GM13976 (cell line): Measurements from ENCODE around the gene CDH10.

Source experiments
- DNase-seq: peaks from one replicate; pipeline ENCODE4 v3.0.0; 2012; ENCODE audit warnings: low spot score
- in situ Hi-C: fragments of 300-500 bp; cut with MboI; formaldehyde crosslinking; loops from one replicate; pipeline ENCODE4 v1.12.0; 2022; ENCODE audit warnings: low sequenced_read_pairs, mixed read lengths, inconsistent platforms; ENCODE audit not compliant: unreplicated experiment
- TF ChIP-seq, protein P1 (sequence below): IDR thresholded peaks from 2 replicates; pipeline ENCODE4 v1.5.1; 2012; ENCODE audit warnings: borderline replicate concordance, mild to moderate bottlenecking; ENCODE audit not compliant: insufficient read depth; ENCODE audit errors: extremely low read depth, missing control alignments, control extremely low read depth

The CDH10 gene

DNA sequence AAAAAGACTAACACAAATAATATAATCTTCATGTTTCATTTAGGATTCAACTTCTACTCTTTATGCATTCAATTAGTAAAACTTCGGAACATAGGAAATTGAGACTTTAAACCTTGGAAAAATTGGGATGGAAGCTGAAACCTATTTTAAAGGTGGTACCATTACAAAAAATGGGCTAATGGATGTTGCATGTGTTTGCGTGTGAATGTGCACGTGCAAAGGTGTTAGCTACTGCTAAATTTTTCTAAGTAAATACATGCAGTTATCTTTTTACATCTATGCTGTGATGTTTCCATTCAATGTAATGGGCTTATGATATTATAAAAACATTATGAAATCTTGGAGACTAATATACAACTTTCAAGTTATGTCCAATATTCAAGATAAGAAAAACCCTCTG, 134.8 kb downstream of the CDH10 start:
- DNase-seq, result no peak
- TF ChIP-seq, protein P1, sequence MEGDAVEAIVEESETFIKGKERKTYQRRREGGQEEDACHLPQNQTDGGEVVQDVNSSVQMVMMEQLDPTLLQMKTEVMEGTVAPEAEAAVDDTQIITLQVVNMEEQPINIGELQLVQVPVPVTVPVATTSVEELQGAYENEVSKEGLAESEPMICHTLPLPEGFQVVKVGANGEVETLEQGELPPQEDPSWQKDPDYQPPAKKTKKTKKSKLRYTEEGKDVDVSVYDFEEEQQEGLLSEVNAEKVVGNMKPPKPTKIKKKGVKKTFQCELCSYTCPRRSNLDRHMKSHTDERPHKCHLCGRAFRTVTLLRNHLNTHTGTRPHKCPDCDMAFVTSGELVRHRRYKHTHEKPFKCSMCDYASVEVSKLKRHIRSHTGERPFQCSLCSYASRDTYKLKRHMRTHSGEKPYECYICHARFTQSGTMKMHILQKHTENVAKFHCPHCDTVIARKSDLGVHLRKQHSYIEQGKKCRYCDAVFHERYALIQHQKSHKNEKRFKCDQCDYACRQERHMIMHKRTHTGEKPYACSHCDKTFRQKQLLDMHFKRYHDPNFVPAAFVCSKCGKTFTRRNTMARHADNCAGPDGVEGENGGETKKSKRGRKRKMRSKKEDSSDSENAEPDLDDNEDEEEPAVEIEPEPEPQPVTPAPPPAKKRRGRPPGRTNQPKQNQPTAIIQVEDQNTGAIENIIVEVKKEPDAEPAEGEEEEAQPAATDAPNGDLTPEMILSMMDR, result no peak
- in situ Hi-C loops, result no loop called here

DNA sequence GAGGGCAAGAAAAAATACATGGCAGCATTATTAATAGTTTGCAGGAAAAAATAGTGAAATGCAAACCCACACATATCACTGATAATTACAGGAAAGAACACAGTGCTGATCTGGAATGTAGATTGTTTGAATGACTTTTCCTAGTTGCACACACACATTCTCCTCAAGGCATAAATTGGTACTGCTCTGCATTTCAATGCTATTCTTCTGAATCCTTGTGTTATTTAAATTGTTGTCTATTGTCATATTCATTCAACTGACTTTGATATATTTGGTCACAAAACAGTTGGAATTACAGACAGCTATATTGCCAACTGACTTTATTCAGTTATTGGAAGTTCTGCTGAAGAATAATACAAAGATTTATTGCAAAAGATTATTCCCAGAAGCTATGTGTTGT, 139.5 kb downstream of the CDH10 start:
- in situ Hi-C loops, result no loop called here
- TF ChIP-seq, protein P1, result no peak
- DNase-seq, result no peak

DNA sequence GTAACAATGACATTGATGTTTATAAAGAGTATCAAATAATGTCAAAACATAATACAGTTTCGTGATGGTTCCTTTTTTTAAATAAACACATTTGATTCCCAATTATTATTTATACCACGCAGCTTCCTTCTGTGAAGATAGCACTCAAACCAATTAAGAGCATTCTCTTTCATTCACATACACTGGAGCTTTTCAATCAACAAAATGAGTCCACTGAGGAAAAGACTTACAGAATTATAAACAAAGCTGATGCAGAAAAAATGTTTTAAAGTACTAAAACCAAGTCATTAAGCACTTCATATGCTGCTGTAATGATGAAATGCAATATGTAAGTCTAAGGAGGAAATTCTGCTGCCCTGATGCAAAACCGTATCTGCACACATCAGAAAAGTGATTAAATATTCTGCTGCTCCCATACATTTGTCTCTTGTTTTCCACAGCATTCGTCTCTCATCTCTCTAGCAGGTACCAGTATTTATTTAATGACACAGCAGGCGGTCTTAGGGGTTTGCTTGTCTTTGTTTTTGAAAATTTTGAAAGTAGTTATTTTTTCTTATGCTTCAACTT, 147.1 kb downstream of the CDH10 start:
- in situ Hi-C loops, result no loop called here
- TF ChIP-seq, protein P1, result no peak
- DNase-seq, result no peak

DNA sequence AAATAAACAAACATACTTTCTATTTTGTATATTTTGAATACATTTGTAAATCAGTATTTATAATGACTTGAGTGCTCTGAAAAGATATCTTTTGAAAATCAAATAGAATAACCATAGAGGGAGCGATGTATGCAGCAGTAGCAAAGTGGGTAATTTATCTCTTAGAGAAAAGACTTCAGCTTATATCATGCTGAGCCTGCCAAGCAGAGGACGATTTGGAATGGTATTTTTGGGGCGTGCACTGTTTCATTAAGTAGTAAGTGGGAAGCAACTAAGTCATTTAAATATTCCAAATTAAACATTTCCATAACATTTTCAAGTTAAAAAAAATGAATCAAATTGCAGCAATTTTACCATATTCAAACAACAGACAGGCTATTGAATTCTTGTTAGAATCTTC, 147.6 kb downstream of the CDH10 start:
- TF ChIP-seq, protein P1, result no peak
- DNase-seq, result no peak
- in situ Hi-C loops, result no loop called here

DNA sequence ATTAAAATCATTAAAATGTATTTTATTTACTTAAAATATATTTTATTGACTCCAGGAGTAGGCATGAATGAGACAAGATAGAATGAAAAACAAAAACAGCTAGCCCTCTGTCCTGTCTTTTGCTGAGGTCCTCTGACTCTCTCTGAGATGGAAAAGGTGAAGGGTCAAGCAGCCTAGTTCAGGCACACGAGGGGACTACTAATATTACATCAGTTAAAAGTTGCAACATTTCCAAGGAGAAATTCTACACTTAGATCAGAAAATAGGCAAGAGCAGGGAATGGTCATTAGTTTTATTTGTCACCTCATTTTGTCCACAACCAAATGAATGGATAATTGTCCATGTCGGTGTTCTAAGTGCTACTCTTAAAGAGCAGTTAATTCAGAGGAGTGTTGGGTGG, 148.5 kb downstream of the CDH10 start:
- TF ChIP-seq, protein P1, result no peak
- in situ Hi-C loops, result no loop called here
- no peak for DNase-seq

DNA sequence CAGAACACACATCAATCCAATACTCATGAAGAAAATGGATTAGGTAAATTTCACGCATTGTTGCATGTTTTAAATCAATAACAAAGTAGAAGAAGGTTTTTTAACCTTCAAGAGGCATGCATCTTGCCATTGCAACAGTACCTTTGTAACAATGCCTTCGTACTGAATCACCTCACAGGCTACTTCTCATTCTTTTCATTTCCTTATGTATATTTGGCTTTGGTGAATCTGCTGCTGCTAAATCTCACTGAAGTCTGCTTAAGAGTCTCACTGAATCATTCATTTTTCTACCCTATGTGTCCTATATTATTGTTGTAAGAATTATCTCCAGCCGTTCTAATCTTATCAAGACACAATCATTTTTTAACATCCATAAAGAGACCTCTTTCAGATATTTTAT, 152.5 kb downstream of the CDH10 start:
- DNase-seq, result no peak
- TF ChIP-seq, protein P1, result no peak
- in situ Hi-C loops, result no loop called here
